NCI-H460 (cell line): Measurements from ENCODE around the gene SEZ6. TPM values are rescaled to one million over a fixed set of nuclear protein-coding genes. Genes with fewer than 3 reads are reported as not detected.
"Not testable (repeated sequence)": the region's sequence is repeated elsewhere in the genome, so short reads cannot be mapped to it uniquely, and the experiment has no call there.

Experiments
- DNase-seq: peaks from one replicate; pipeline ENCODE4 v3.0.0-alpha.2; 2016; ENCODE audit warnings: low read depth; ENCODE audit errors: extremely low read depth
- total RNA-seq: library from RNA; depleted of rRNA; stranded (reverse); fragments of >200 nt; shearing (Covaris generic); gene quantifications from 2 replicates; pipeline ENCODE4 v1.2.3, GENCODE V29; 2014

The SEZ6 gene
- total RNA-seq, 1 experiment from 2014 or later = not detected

DNA sequence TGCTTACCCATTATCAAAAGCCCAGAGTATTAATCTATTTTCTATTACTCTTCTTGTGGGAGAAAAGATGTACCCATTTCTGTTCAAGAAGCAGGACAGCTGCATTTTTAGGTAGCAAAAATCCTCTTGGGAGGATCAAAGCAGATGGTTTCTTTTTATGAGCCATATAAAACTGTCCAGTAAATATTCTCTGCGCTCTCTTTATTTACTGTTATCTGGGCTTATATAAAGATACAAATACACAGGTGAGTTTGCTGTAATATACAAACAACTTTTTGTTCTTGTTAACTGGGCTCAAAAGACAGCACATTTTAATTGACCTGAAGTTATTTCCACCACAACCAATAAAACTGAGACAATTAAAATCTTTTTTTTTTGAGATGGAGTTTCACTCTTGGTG is 64.6 kb downstream of the SEZ6 start:
- DNase-seq = no peak

DNA sequence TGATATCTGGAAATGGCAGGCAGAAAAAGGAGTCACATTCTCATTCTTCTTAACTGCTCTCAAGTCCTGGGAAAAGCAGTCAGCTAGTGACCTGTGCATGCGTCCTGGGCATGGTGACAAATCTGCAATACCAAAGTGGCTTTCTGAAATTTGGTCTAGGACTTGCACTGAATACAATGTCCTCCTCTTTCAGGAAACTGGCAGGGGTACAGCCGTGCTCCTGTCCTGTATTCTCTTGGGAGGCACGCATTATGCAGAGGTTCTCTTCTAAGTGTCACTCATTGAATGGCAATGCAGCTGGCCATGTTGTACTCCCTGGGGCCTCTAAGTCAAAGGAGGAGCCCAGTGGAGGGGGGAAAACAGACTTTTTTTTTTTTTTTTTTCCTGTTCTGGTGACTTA is 65.2 kb downstream of the SEZ6 start:
- DNase-seq = no peak

DNA sequence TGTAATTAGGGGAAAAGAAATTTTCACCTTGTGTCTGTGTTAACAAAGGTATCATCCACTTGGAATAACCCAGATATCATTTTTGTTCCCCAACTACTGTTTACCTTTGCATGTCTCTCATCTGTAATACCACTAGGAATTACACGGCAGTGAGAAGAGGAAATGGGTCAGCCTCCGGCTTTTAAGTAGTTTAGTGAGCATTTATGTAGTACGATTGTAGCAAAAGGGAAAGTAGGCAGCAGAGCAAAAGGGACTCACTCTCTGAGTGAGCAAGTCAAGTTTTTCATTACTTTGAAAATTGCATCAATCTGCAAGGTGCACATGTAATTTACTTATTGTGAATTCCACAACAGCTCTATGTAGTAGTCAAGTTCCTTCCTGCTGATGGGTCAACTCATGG is 65.7 kb downstream of the SEZ6 start:
- DNase-seq = no peak

DNA sequence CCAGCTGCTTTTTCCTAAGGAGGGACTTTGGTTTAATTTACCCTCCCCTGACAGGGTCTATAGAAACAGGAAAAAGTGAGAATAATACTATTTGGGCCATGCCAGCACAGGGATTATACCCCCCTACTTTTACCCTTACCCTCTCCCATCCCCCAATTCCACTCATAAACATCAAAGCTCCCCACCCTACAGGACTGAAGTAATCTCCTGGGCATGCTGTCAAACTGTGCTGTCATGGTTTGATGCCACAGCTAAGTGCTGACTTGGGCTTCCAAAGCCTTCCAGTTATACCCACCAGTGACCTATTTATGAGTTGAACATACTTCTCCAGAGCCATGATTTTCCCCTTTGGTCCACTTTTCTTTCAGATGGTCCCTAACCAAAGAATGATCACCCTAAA is 67.3 kb downstream of the SEZ6 start:
- no peak for DNase-seq

DNA sequence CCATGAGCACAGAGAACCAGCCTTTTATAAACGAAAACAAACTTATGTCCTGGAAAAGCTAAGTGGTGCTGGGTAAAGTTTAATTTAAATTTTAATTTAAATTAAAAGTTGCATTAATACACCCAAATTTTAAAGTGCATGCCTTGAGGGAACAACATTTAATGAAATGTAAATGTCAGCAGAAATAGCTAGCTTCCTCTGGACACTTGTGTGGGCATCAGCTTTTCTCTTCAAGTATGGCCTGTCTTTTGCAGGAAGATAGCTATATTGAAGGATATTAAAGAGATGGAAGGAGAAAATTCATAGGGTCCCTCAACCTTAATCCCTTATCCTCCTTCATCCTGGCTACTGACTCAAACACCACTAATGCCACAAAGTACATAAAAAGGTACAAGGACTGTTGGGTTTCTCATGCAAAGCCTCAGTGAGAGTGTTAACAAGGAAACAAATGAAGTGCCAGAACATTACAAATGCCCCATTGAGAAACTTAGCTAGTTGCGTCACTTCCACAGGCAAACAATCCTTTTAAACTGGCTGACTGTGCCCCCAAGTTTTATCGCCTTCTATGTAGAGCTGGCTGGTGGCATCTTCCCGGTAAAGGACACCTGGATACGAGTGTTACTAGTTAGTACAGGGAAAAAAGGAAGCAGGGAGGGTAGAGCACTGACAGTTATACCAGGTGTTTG is 68.6 kb downstream of the SEZ6 start:
- no peak for DNase-seq

DNA sequence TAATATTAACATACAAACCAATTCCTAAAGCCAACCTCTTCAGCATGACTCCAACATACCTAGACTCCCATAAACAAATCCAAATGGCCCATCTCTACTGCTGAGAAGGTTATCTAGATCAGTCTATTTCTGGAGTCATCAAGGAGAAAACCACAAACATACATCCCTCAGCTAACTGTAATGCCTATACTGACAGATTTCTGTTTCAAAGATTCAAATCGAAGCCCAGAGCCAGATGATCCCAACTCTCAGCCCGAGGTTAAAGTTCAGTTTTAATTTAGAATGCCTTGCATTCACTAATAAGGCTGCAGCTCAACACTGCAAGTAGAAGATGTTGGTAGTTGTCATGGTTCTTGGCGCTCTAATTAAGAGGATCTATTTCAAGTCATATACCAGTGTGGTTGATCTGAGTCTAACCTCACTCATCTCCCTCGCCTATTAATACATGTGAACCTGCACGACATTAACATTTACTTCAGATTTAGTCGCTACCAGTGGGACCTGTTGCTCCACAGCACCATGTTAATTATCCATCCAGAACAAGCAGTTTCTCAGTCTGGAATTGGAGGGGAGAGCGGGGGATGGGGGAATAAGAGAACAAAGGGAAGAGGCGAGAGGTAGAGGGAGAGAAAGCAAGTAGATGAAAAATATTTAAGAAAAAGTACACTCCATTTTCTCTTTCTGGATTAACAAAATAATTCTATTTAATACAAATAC is 69.9 kb downstream of the SEZ6 start:
- no peak for DNase-seq

DNA sequence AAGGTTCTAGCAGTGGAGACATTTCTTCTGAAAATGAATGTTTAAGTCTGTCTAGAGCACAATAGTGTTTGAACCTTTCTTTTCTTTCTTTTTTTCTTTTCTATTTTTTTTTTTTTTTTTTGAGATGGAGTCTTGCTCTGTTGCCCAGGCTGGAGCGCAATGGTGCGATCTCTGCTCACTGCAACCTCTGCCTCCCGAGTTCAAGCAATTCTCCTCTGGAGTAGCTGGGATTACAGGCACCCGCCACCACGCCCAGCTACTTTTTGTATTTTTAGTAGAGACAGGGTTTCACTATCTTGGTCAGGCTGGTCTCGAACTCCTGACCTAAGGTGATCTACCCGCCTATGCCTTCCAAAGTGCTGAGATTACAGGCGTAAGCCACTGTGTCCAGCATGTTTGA is 71.3 kb downstream of the SEZ6 start:
- DNase-seq = not testable (repeated sequence)

DNA sequence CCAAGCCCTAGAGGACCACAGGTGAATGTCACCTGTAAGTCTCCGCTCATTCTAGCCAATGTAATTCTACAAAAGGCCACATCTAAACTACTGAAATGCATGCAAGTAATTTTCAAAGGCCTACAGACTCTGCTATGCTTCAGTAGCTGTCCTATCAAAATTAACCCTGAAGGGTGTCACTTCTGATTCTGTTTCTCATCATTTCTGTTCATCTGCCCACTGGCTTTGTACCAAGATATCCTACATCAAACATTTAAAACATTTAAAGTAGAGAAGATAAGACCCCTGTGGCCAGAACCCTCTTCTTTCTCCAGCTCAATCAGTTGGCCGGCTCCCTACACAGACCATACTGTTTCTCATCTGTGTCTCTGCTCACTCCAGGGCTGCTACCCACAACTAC is 76.0 kb downstream of the SEZ6 start:
- no peak for DNase-seq

DNA sequence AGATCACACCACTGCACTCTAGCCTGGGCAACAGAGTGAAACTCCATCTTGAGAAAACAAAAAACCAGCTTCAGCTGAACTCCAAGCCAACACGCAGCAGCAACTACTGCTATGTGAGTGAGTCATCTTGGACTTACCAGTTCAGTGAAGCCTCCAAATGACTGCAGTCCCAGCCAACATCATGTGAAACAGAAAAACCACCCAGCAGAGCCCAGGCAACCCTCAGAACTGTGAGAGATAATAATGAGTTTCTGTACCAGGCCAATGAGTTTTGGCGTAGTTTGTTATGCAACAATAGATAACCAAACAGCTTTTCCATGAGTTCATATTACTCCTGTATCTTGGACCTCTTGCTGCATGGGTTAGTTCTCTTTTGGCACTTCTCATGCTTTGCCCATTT is 77.8 kb downstream of the SEZ6 start:
- DNase-seq = no peak

DNA sequence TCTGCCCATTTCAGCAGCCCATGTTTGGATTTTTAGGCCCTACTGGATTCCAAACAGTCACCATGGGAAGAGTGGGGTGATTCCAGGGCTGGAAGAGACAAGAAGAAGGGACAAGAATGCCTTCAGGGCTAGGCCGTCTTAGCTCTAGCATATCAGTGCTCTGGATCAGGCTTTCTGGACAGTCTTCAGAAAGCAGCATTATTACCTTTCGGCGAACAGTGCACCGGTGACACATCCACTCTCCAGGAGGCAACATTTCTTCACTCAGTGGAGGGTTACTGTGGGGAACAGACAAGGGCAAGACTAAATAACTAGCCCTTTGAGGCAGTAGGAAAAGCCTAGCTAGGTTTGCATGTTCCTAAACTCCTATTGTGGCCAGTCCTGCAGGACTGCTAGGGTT is 79.0 kb downstream of the SEZ6 start:
- DNase-seq = no peak

DNA sequence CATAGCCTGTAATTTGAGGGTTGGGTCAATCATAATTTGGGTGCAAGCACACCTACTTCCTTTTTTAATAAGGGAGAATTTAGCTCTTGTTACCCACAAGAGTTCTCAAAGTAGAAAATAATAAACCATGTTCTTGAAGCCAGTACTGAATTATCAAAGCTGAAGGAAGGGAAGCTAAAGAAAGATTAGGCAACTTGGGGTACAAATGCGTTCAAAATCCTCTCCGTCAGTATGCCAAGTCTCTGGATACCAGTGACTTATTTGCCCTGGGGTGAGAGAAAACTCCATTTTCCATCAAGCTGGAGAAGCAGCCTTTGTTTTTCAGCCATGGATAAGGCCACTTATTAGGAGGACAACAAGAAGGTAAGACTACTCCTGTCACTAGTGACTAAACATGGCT is 79.5 kb downstream of the SEZ6 start:
- no peak for DNase-seq

DNA sequence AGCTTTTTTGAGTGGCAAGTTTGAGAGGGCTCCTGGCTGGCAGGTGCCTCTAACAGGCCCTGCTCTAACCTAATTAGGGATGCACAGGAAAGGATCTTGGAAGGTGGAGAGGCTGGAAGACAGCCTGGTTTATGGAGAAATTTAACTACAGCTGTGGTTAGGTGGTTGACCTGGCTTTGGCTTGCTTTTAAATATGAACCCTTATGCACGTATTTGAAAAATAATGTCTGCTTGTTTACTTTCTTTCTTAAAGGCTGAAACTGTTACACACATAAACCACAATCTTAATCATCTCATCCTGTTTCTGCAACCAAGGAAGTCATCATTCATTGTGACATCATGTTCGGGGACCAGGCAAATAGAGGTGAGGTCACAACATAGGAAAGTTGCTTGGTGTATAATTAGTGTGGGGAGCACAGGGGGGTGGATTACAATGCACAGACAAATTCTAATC is 79.9 kb downstream of the SEZ6 start:
- DNase-seq = no peak

DNA sequence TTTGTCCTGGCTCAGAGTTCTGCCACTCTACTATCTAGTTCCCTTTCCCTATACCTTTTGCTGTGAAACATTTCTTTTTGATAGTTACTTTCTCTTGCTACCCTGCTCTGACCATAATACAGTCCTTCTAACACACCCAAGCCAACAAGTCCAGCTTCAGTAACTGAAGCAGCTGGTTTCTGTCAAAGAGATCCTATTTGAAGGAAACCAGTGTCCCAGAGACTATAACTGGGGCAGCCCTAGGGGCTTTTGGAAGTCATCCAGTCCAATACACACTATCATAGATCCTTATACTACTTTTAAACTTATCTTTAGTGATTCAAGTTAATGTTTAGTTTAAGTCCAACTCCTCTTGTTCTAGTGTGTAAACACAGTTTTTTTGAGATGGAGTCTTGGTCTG is 85.6 kb downstream of the SEZ6 start:
- DNase-seq = no peak

DNA sequence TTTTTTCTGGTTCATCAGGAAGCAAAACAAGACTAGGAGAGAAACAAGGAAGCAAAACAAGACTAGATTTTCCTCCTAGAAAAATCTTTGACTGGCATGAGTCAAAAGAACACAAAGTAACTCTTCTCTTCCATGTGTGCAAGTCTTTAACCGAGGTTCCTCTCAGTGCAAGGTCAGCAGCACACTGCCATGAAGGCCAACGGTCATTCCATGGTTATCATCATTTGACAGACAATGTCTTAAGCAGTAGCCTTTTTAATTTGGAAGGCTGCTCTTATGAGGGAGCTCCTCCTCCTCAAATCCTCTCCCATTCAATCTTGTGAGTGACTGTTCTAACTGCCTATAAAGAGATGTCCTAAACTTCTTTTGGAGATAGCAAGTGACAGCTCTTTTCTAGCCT is 87.5 kb downstream of the SEZ6 start:
- no peak for DNase-seq

DNA sequence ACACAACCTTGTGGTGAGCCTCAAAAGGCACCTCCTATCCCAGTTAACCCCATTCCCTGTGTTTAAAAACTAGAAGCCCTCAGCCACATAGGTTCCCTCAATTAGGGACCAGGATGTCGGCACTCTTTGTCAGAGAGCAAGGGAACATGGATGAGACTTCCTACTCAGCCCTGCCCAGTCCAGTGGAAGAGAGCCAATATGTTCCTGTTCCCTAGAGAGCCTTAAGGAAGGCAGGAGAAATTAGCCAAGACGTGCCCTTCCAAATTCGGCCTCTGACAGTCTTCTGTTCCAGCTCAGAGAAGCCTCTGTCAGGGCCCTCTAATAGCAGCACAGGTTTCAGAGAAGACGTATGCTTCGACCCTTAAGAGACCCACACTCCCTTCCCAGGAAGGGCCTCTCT is 88.4 kb downstream of the SEZ6 start:
- no peak for DNase-seq

DNA sequence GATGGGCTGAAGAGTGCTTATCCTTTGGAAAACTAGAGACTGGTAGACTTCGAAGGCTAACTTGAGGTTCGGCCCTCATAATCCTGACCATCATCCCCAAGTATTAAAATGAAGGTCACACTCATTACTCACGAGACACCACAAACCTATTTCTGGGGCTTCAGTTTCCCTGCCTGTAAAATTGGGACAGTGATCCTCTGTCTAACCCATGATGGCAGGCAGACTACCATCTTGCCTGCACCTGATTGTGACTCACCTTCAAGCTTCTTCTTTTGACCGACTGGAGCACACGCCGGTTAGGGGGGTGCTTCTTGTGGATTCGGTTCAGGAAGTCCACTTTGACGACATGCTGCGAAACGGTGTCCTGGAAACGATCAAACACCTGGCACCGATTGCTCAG is 88.8 kb downstream of the SEZ6 start:
- no peak for DNase-seq

DNA sequence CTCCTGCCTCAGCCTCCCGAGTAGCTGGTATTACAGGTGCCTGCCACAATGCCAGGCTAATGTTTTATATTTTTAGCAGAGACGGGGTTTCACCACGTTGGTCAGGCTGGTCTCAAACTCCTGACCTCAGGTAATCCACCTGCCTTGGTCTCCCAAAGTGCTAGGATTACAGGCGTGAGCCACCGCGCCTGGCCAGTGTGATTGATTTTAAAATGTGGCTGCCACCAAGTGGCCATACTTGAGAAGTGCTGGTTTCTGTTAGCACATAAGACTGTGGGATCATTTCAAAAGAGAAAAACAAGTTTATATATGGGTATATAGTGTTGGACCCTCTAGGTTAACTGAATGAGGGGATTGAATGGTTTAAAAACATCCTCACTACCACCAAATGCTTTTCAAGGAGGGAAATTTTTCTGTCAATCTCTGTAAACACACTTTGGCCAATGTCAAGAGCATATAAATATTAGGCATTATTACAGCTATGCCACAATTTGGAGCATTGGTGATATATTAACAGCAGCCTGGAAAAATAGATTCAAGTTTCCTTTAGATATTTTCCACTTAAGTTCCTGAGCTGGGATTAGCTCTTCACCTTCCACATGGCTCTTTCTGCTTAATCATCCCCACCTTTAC is 89.4 kb downstream of the SEZ6 start:
- peak; percentile 43 for DNase-seq

DNA sequence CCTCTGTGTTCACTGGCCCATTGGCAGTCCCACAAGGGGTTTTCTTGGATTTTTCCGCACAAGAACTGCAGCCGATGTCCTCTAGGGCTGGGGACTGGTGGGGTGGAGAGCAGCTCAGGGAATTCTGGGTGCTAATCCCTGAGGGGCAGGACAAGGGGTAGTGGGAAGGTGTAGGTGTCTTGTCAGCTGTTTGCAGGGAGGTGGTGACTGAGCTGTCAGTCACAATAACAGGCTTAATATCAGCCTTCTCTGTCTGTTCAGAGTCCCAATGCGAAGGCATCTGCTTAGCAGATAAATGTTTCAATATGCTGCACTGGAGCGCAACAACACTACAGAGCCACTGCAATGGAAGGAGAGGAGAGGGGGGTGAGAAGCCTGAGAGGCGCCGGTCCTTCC is 92.9 kb downstream of the SEZ6 start:
- no peak for DNase-seq

DNA sequence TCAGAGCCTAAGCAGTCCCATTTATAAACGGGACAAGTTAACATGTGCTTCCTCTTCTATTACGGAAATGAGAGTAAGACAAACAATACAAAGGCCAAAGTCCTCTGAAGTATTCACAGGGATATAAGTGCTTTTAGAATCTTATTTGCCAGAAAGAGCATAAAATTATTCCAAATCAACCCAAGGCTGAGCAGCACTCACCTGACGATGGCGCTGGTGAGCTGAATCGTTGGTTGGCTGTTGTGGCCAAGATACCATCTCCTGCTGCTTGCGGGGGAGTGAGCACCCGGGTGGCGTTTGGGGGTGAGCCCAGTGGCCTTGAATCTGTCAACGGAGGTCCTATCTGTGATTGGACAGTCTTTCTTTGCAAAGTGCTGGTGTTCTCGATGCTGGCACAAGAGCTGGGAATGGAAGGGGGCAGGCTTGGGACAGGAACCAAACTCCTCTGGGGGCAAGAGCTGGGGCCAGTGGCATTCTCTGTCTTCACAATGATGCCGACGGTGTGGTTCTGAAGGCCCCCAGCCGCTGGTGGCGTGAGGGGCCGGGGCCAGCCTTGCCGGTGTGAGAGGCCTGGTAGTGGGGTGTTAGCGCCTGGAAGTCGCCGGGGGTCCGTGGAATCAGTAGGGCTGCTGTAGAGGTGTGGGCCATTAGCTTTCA is 93.4 kb downstream of the SEZ6 start:
- DNase-seq = no peak

DNA sequence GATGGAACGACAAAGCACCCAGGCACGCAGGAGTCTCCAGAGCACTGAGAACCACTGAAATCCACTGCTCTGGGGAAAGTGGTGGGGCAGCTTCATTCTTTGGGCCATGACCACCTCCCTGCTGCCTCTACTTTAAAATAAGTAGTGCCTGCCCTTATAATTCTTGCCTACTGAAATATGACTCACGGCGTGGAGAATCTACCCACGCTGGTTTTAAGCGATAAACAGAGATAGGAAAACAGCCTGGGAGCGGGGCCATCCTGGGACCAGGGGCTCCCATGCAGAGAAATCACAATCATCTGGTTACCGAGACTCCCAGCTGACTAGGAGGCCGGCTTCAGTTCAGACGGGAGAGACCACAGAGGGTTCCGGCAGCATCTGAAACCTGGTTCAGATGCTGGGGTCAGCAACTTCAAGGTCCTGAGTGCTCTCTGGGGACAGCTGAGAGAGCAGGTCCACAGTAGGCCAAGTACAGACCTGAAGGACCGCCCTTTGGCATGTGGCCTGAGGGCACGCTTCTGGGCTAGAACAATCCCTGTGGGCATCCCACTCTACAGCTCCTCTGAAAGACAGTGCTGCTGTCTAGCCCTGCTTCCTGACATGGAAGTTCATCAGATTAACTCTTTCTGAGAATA is 94.3 kb downstream of the SEZ6 start:
- no peak for DNase-seq

DNA sequence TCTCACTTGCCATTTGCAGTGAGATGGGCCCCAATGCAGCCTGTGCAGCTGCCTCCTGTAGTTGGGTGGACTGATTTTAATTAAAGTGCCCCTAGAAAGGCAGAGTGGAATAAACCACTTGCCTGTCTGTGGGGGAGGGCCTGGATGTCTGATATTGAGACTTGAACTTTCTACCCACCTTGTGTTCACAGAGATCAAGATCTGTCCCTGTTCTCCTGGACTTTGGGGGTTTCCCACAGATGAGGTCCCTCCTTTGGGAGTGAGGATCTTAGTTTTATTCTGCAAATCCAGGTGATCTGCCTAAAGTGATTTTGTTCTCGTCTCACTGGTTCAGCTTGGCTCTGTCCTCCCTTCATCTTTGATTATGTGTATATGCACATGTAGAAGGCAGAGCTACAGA is 95.3 kb downstream of the SEZ6 start:
- DNase-seq = no peak
